GM21825 (cell line): ENCODE data around the gene ANKLE1.
"Not testable (repeated sequence)": the region's sequence is repeated elsewhere in the genome, so short reads cannot be mapped to it uniquely, and the experiment has no call there.

Experiments
- ATAC-seq: cut with Tn5 transposase; IDR thresholded peaks from one replicate; pipeline ENCODE4 v1.9.1; 2021; ENCODE audit warnings: mild to moderate bottlenecking, moderate library complexity; ENCODE audit not compliant: unreplicated experiment

ANKLE1 gene

DNA sequence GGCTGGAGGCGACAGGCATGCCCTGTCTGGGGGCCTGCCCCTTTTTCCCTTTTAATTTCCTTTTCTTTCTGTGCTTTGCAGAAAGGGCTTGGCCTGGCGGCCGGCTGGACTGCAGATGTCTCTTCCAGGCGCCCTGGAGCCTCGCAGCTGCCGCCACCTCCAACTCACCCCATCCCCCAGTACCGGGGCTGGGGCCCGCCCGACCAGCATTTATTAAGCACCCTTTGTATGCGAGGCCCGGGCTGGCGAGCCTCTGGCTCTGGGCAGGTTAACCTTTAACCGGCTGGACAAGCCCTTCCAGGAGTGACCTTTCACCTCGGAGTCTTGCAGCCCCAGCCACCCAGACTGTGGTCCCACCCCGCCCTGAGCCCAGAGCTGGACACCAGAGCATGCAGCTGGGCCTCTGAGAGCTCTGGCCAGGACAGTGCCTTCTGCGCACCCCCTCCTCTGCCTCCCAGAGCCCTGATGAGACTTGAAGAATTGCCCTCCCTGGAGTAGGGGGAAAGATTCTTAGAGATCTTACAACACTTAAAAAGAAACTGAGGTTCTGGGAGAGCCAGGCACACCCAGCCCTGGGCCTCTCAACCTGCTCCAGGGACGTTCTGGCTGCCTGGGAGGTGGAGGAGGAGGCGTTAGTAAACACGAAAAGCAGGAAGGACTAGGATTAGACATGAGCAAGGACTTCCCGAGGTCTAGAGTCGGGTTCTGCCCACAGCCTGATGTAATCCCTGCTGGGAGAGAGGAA is 34.8 kb upstream of the ANKLE1 start:
- no peak for ATAC-seq

DNA sequence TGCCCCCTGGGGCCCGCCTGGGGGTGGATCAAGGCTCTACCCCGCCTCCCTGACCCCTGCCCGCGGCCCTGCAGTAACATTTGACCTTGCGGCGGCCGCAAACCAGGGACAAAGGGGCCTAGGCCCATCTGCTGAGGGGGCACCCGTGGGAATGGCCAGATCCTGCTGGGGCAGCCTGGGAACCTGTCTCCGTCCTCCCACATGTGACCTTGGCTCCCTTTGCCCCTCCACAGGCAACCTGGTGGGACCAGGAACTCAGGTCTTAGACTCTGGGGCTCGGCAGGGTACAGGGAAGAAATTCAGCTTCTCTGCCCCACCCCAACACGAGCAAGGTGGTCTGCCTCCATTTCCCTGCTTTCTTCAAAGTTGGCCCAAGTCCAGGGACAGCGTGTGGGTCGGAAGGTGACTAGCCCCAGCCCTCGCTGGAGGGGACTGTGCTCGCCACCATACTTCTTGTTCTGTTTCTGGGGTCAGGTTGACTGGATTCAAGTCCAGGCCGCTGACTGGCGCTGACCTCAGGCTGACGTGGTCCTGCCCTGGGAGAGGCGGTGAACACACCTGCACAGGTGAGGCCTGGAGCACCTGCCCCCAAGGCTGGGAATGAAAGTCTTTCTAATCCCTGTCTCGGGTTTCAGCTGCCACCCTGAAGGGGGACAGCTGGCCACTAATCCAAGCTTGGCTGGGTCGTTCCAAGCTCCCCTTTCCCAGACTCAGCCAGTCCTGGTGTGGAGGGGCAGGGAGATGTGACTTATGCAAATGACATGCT is 33.5 kb upstream of the ANKLE1 start:
- ATAC-seq = no peak

DNA sequence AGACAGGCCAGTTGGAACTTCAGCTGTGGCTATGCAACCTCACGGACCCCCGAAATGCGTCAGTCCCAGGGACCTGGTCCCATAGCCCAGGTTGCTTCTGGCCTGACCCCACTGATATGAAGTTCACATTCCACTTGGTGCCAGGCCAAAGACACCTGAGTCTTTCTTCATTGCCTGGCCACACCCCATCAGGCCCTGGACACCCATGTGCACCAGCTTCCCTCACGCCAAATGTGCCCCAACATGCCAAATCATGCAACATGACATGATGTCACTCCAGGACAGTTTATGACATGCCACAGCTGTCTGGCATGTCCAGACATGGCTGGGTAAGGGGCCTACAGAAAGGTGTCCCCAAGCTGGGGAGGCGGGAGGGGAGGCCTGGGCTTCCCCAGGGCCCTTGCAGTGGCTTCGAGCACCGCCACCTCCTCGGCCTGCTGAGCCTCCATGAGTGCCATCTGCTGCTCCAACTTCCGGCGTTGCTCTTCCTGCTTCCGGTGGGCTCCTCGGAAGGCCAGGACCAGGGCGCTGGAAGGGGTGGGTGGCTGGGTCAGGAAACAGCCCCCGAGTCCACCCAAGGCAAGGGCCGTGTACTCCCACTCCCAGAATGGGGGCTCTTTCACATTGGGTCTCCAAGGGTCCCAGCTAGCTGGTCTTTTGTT is 31.7 kb upstream of the ANKLE1 start:
- no peak for ATAC-seq

DNA sequence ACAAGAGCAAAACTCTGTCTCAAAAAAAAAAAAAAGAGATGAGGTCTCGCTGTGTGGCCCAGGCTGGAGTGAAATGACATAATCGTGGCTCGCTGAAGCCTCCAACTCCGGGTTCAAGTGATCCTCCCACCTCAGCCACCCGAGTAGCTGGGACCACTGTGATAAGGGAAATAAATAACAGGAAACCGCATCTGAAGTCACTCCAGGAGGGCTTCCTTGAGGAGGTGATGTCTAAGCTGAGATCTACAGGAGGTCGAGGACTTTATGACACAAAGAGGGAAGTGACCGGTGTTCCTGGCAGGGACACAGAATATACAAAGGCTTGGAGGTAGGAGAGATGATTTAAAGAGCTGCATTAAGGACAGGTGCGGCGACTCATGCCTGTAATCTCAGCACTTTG is 27.1 kb upstream of the ANKLE1 start:
- ATAC-seq = no peak

DNA sequence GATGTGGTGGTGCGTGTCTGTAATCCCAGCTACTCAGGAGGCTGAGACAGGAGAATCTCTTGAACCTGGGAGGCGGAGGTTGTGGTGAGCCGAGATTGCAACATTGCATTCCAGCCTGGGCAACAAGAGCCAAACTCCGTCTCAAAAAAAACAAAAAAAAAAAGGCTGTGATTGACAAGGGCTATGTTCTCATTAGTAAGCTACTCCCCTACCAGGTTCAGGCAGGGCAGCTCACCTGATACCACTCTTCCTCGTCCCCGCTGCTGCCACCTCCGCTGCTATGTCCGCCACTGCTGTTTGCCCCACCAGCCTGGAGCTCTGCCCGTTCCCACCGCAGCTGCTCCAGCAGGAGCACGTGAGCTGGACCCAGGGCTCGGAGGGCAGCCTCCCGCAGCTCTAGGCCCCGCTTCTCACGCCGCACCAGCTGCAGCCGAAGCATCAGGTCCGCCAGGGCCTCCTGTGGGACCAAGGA is 26.5 kb upstream of the ANKLE1 start:
- no peak for ATAC-seq

DNA sequence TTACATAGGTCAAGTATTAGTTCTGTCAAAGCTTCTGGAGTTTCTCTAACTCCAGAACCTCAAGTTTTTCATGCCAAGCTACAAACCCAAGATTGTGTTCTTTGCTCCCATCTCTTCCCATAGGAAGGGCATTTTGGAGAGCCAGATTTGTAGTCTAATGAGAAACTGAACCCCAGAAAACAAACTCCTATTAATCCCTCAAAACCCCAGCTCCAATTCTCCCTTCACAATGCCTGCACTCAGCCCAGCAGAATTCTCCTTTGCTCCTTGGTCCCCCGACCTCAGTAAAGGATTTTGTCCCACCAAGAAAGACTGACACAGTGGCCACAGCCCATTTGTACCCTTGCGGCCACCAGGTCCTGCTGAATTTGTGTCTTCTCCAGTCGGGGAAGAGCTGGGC is 25.6 kb upstream of the ANKLE1 start:
- ATAC-seq = no peak

DNA sequence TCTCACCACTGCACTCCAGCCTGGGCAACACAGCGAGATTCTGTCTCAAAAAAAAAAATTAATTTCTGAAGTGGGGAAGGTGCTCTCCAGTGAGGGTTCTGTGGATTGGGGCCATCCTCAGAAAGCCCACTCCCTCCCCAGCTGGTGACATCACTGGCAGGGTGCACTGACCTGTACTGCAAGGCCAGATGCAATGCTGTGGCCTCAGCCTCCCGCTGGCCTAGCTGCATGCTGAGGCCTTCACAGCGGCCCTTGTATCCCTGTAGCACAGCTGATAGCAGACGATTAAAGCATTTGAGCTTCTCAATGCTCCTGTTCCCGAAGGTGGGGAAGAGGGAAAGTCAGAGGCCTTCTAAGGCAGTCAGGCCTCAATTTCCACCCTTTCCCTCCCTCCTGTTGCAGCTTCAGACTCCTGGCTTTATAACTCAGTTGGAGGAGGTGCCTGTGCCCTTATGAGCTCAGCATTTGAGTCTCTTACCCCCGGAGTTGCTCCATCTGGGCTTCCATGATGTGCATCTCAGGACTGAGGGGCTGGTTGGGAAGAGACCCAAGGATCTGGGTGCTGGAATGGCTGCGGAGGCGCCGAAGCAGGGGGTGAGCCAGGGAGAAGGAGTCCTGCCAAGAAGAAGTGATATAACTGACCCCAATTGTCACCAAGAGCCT is 22.5 kb upstream of the ANKLE1 start:
- no peak for ATAC-seq

DNA sequence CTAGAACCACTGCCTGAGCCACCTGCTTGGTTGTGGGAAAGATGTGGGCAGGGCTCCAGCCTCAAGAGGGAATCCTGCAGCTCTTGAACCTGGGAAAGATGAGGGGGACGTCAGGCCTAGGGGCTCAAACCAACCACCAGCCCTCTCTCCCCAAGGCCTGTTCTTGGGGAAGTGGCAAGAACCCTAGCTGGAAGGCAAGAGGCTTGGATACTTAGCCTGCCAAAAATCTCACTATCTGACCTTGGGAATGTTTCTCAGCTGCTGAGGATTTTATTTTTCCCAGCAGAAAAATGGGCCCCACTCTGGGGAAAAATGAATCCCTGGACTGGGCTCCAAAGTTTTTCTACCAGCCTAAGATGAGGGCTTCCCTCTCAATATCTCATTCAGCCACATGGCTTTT is 21.8 kb upstream of the ANKLE1 start:
- no peak for ATAC-seq

DNA sequence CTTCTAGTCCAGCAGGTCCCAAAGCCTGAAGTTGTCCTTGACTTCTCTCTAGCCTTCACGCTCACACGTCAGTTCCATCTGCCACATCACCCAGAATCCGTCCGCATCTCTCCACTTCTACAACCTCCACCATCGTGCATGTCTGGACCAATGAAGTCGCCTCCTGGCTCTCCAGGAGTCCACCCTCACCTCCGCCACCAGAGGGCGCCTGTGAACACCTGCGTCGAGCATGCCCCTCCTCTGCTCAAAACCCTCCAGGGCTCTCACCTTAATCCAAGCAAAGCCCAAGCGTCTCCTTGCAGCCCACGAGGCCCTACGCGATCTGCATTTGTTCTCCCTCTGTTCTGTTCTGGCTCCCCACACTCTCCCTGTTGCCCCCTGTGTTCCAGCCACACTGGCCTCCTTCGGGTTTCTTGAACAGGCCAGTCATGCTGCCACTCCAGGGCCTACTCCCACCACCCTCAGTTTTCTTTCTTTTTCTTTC is 20.8 kb upstream of the ANKLE1 start:
- ATAC-seq = peak; percentile 70

DNA sequence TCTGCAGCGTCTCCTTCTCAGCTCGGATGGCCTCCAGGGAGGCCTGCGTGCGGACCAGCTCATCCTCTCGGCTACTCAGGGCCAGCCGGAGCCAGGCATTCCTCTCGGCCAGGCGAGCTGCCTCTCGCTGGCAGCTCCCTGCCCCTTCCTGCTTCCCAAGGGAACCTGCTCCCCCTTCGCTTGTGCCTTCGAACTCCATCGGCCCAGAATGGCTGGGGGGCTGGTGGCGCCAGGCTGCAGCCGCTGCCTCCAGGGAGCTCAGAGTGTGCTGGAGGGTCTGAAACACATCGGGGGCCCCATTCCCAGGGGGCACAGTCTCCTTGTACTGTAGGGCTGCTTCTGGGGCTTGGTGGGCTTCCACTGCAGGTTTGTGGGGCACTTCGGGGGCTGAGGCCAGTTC is 19.1 kb upstream of the ANKLE1 start:
- ATAC-seq = no peak

DNA sequence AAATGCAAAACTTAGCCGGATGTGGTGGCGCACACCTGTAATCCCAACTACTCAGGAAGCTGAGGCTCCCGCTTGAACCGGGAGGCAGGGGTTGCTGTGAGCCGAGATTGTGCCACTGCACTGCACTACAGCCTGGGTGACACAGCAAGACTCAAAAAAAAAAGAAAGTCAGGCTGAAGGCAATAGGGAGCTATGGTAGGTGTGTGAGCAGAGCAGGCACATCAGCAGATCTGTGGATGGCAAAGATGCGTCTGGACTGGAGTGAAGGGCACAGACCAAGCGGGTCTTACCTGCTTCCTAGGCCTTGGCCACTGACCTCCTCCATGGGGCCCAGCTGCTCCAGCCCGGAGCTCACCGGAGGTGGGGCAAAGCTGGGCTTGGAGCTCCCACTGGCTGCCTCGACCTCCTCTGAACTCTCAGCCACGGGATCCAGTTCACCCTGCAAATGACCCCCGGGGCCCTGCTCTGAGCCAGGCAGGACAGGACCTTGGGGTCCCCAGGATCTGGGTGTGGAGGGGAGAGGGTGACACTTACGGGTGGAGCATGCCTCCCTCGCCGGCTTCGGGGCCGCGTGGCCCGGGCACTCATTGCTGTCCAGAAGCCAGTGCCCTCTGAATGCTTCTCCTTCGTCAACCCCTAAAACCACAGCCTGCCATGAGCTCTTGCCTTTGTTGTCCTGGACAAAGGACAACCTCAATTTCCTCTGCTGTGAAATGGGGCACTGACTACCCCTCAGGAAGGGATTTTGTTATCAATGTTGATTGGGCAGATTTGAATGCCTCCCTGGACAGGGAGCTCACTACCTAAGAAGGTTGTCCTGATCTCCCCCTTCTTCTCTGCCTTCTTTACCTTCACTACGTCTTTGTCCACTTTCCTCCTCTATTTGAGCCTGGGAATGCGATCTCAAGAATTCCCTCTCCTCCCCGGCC is 17.7 kb upstream of the ANKLE1 start:
- no peak for ATAC-seq

DNA sequence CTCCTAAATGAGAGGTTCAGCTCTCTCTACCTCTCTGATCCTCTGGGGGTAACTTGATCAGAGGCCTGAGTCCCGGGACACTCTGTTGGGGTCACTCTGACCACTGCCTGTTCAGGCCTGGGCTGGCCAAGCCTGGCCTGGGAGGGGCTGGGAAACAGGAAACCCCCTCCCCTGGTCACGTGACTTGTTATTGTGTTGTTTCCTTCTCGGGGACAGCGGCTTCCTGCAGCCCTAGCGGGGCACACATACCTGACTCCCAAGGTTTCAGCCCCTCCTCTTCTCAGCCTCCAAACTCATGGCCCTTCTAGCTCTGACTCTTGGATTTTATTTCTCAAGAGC is 17.1 kb upstream of the ANKLE1 start, which contains the start of gene USHBP1:
TSS of gene USHBP1 (minus strand) at position 105 of the 339 bp plus-strand sequence. CDS start 446 bp downstream, outside the sequence.
- ATAC-seq = no peak

DNA sequence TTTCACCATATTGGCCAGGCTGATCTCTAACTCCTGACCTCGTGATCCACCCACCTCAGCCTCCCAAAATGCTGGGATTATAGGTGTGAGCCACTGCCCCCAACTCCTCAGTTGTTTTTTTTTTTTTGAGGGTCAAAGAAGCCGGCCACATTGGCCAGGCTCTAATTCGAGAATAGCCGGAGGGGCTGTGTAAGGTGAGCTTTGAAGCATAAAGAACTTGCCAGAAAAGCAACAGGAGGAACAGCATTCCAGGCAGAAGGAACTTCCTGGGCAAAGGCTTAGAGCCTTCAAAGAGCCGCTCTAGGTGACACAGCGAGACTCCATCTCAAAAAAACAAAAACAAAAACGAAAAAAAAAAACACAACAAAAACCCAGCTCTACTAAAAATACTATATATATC is 15.7 kb upstream of the ANKLE1 start:
- no peak for ATAC-seq

DNA sequence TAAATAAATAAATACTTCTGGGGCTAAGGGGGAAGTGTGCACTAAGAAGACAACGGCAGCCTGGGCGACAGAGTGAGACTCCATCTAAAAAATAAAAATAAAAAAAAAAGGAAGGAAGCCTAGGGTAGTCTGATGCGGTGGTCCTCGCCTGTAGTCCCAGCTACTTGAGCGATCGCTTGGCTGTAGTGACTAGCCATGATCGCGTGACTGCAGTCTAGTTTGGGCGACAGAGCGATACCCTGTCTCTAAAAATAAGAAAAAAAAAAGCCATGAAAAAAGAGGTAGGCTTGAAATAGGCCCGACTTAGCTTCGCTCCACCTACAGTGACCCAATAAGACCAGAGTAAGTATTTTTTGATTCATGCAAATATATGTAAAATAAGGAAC is 15.1 kb upstream of the ANKLE1 start:
- no peak for ATAC-seq

DNA sequence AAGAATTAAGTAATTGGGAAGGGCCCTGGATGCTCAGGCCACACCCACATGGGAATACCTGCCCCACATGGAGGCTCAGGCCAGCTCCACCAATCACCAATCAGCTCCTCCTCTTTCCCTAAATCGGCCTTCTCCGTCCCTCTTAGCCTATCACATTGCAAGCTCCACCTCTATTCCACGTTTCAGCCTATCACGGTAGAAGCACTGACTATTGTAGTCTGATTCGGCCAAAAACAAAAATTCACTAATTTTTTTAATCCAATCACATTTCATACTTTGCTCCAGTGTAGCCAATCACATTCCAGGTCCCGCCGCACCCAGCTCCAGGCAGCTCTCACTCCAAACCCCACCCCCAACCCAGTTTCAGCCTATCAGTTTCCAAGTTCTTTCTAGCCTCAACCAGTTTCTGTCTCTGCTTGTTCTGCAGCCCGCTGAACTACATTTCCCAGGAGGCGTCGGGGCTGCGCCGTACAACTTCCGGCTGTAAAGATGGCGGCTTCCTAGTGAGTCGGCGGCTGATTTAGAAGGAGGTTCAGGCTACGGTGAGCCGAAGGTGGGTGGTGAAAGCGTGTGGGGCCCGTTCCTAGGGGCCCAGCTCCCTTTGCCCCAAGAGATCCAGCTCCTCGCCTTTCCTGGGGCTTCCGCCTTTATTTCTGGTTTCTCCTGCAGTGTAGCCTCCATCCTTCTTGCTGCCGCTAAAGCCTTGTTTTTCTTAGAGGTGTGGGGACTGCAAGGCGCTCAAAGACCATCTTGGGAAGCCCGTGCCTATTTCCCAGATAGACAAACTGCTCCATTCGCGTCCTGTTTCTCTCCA is 14.5 kb upstream of the ANKLE1 start, which contains the start of gene BABAM1:
TSS of gene BABAM1 (plus strand) at position 469 of the 814 bp plus-strand sequence. CDS start 1,364 bp downstream, outside the sequence.
- ATAC-seq = peak; percentile 84

DNA sequence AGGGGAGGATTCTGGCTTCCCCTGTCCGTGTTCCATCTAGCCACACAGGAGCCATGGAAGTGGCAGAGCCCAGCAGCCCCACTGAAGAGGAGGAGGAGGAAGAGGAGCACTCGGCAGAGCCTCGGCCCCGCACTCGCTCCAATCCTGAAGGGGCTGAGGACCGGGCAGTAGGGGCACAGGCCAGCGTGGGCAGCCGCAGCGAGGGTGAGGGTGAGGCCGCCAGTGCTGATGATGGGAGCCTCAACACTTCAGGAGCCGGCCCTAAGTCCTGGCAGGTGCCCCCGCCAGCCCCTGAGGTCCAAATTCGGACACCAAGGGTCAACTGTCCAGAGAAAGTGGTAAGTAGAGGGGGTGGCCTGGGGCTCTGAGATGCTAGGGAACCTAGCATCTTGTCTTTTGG is 12.9 kb upstream of the ANKLE1 start:
- ATAC-seq = no peak

DNA sequence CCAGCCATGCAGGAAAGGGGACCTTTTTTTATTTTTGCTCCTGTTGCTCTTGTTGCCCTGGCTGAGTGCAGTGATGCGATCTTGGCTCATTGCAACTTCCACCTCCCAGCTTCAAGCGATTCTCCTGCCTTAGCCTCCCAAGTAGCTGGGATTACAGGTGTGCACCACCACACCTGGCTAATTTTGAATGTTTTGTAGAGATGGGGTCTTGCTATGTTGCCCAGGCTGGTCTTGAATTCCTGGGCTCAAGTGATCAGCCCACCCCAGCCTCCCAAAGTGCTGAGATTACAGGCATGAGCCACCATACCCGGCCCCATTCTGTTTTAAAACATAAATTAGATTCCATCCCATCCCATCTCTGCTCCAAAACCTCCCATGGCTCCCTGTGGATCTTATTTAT is 6.8 kb upstream of the ANKLE1 start:
- not testable (repeated sequence) for ATAC-seq

DNA sequence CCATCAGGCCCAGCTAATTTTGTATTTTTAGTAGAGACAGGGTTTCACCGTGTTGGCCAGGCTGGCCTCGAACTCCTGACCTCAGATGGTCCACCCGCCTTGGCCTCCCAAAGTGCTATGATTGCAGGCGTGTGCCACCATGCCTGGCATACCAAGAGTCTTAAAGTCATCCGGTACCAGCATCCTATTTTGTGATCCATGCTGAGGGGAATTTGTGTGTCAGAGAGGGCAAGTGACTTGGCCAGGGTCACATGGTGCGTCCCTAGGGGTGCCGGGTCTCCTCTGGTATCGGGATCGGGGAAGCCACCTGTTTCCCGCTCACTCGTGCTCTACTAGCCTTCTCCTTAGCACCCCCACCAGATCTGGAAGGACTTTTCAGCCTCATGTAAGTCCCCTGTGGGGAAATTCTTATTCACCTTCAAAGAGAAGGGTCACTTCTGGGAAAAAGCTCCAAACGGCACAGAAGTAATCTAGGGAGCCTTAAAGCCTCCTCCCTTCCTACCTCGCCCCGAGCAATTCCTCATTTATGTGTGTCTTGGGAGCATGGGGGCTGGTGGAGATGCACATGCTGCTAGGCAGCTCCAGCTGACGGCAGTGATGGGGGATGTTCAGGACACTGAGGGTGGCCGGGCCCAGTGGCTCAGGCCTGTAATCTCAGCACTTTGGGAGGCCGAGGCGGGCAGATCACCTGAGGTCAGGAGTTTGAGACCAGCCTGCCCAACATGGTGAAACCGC is 6.1 kb upstream of the ANKLE1 start:
- ATAC-seq = no peak
